Activated T-cell treated with anti-CD3 and anti-CD28 coated beads, Interleukin-2, amount 50 U/mL, for 24 hours (primary cell): ENCODE results near the gene SPINT2.
"Not testable (repeated sequence)": the region's sequence is repeated elsewhere in the genome, so short reads cannot be mapped to it uniquely, and the experiment has no call there.

Experiments
- DNase-seq: peaks from one replicate; pipeline ENCODE4 v3.0.0-alpha.2; 2020
- H3K27ac Mint-ChIP-seq: 2 replicates; pipeline ENCODE4 v1.8.0; 2020; ENCODE audit warnings: mild to moderate bottlenecking, mixed read lengths
- H3K27me3 Mint-ChIP-seq: 2 replicates; pipeline ENCODE4 v1.8.0; 2020; ENCODE audit warnings: mixed read lengths
- H3K36me3 Mint-ChIP-seq: 2 replicates; pipeline ENCODE4 v1.8.0; 2020; ENCODE audit warnings: low read depth, mixed read lengths
- H3K4me1 Mint-ChIP-seq: 2 replicates; pipeline ENCODE4 v1.8.0; 2020; ENCODE audit warnings: low read depth, mixed read lengths
- H3K4me3 Mint-ChIP-seq: 2 replicates; pipeline ENCODE4 v1.8.0; 2020; ENCODE audit warnings: mild to moderate bottlenecking, moderate library complexity, mixed read lengths
- H3K9me3 Mint-ChIP-seq: 2 replicates; pipeline ENCODE4 v1.8.0; 2020; ENCODE audit warnings: mixed read lengths

The SPINT2 gene

GRCh38 chr19:38323291-38323690 is 58.9 kb downstream of the SPINT2 start:
- Mint-ChIP-seq H3K4me3 (no peak overlapping the region), H3K27me3 (no peaks in the 10 kb centered on the region), H3K27ac (no peak overlapping the region), H3K9me3 (no peaks in the 10 kb centered on the region), H3K4me1 (peaks cover 34% of the 10 kb centered on the region), H3K36me3 (peaks cover 41% of the 10 kb centered on the region)
- no peak for DNase-seq

GRCh38 chr19:38324431-38324830 is 60.1 kb downstream of the SPINT2 start:
- no peak for DNase-seq
- peaks cover 23% of the 10 kb centered on the region for H3K4me1 Mint-ChIP-seq
- no peaks in the 10 kb centered on the region for H3K9me3 Mint-ChIP-seq
- peaks cover 48% of the 10 kb centered on the region for H3K36me3 Mint-ChIP-seq
- H3K27me3 Mint-ChIP-seq = no peaks in the 10 kb centered on the region
- no peak overlapping the region for H3K4me3 Mint-ChIP-seq
- no peak overlapping the region for H3K27ac Mint-ChIP-seq

GRCh38 chr19:38326591-38326990 is 62.2 kb downstream of the SPINT2 start:
- Mint-ChIP-seq H3K27ac (no peak overlapping the region), H3K36me3 (peaks cover 52% of the 10 kb centered on the region), H3K27me3 (no peaks in the 10 kb centered on the region), H3K4me1 (peaks cover 10% of the 10 kb centered on the region), H3K4me3 (no peak overlapping the region), H3K9me3 (no peaks in the 10 kb centered on the region)
- no peak for DNase-seq

GRCh38 chr19:38329651-38330050 is 65.3 kb downstream of the SPINT2 start:
- H3K4me3 Mint-ChIP-seq = no peak overlapping the region
- no peaks in the 10 kb centered on the region for H3K4me1 Mint-ChIP-seq
- no peak for DNase-seq
- no peaks in the 10 kb centered on the region for H3K27me3 Mint-ChIP-seq
- no peak overlapping the region for H3K27ac Mint-ChIP-seq
- H3K36me3 Mint-ChIP-seq = peaks cover 44% of the 10 kb centered on the region
- H3K9me3 Mint-ChIP-seq = no peaks in the 10 kb centered on the region

GRCh38 chr19:38331728-38332127 is 67.4 kb downstream of the SPINT2 start:
- Mint-ChIP-seq H3K36me3 (peaks cover 30% of the 10 kb centered on the region), H3K4me1 (no peaks in the 10 kb centered on the region), H3K27ac (no peak overlapping the region), H3K9me3 (no peaks in the 10 kb centered on the region), H3K27me3 (no peaks in the 10 kb centered on the region), H3K4me3 (no peak overlapping the region)
- no peak for DNase-seq

- peaks cover 7% of the 10 kb centered on the region for H3K4me1 Mint-ChIP-seq
- H3K27ac Mint-ChIP-seq = no peak overlapping the region
- H3K27me3 Mint-ChIP-seq = no peaks in the 10 kb centered on the region
- no peak for DNase-seq
- no peak overlapping the region for H3K4me3 Mint-ChIP-seq
- H3K9me3 Mint-ChIP-seq = no peaks in the 10 kb centered on the region
- H3K36me3 Mint-ChIP-seq = peaks cover 18% of the 10 kb centered on the region
Observed at GRCh38 chr19:38333245-38333644, 68.9 kb downstream of the SPINT2 start.

- Mint-ChIP-seq H3K36me3 (peaks cover 7% of the 10 kb centered on the region), H3K4me1 (peaks cover 11% of the 10 kb centered on the region), H3K9me3 (no peaks in the 10 kb centered on the region), H3K4me3 (peak overlapping the region; percentile 89), H3K27ac (peak overlapping the region; percentile 100), H3K27me3 (no peaks in the 10 kb centered on the region)
- DNase-seq = peak; percentile 95
Observed at GRCh38 chr19:38335949-38336637, 71.7 kb downstream of the SPINT2 start.

GRCh38 chr19:38336638-38337359 is 72.4 kb downstream of the SPINT2 start:
- Mint-ChIP-seq H3K27me3 (no peaks in the 10 kb centered on the region), H3K27ac (peak overlapping the region; percentile 100), H3K4me3 (peak overlapping the region; percentile 89), H3K9me3 (no peaks in the 10 kb centered on the region), H3K36me3 (peaks cover 7% of the 10 kb centered on the region), H3K4me1 (peaks cover 11% of the 10 kb centered on the region)
- peak; percentile 96 for DNase-seq

- peak overlapping the region; percentile 89 for H3K4me3 Mint-ChIP-seq
- H3K27me3 Mint-ChIP-seq = no peaks in the 10 kb centered on the region
- peaks cover 11% of the 10 kb centered on the region for H3K4me1 Mint-ChIP-seq
- peaks cover 7% of the 10 kb centered on the region for H3K36me3 Mint-ChIP-seq
- DNase-seq = no peak
- peak overlapping the region; percentile 100 for H3K27ac Mint-ChIP-seq
- H3K9me3 Mint-ChIP-seq = no peaks in the 10 kb centered on the region
Observed at GRCh38 chr19:38337360-38337653, 72.9 kb downstream of the SPINT2 start.

GRCh38 chr19:38339011-38339410 is 74.6 kb downstream of the SPINT2 start:
- H3K36me3 Mint-ChIP-seq, H3K27me3 Mint-ChIP-seq, H3K4me3 Mint-ChIP-seq, DNase-seq, H3K27ac Mint-ChIP-seq, H3K9me3 Mint-ChIP-seq: not testable (repeated sequence)
- H3K4me1 Mint-ChIP-seq = peaks cover 11% of the 10 kb centered on the region

- H3K36me3 Mint-ChIP-seq = peaks cover 7% of the 10 kb centered on the region
- no peak for DNase-seq
- H3K27ac Mint-ChIP-seq = peak overlapping the region; percentile 14
- H3K27me3 Mint-ChIP-seq = no peaks in the 10 kb centered on the region
- H3K4me1 Mint-ChIP-seq = peaks cover 11% of the 10 kb centered on the region
- no peak overlapping the region for H3K4me3 Mint-ChIP-seq
- H3K9me3 Mint-ChIP-seq = no peaks in the 10 kb centered on the region
Observed at GRCh38 chr19:38340927-38341326, 76.6 kb downstream of the SPINT2 start.
